GM19395 (cell line): ENCODE results near the gene MMRN2.
"Not testable (repeated sequence)": the region's sequence is repeated elsewhere in the genome, so short reads cannot be mapped to it uniquely, and the experiment has no call there.

ENCODE experiments used
- ATAC-seq: cut with Tn5 transposase; IDR thresholded peaks from one replicate; pipeline ENCODE4 v1.9.1; 2021; ENCODE audit warnings: mild to moderate bottlenecking, moderate library complexity; ENCODE audit not compliant: unreplicated experiment

MMRN2 gene

GRCh38 chr10:86956195-86956847, 1.1 kb downstream of the MMRN2 start:
- ATAC-seq = no peak

DNA sequence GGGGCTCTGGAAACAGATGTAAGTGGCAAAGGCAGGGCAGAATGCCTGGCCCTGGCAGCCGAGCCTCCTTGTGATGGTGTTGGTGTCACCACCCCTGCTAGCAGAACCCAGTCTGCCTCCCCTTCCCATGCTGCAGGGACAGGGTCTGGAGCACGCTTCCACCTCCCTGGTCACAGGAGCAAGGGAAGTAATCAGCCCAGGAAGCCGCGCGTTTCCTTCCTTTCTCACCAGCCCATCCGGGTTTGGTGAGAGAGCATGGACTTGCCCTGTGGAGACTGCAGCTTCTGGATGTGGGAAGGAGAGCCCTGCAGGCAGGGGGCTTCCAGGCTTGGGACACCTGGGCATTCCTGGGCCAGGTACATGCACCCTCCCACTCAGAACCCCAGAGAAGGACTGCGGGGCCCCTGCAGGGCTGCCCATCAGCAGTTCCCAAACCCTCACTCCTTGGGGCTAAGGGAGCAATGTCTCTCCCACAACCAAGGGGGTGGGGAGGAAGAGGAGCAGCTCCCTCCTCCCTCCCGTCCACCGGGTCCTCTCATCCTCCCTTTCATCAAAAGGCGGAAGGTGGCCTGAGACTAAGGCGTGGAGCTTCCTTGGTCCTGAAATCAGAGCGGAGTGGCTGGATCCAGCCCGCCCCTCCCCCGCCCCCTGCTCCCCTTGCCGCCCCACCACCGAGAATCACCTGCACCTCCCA, 1.8 kb downstream of the MMRN2 start:
- no peak for ATAC-seq

DNA sequence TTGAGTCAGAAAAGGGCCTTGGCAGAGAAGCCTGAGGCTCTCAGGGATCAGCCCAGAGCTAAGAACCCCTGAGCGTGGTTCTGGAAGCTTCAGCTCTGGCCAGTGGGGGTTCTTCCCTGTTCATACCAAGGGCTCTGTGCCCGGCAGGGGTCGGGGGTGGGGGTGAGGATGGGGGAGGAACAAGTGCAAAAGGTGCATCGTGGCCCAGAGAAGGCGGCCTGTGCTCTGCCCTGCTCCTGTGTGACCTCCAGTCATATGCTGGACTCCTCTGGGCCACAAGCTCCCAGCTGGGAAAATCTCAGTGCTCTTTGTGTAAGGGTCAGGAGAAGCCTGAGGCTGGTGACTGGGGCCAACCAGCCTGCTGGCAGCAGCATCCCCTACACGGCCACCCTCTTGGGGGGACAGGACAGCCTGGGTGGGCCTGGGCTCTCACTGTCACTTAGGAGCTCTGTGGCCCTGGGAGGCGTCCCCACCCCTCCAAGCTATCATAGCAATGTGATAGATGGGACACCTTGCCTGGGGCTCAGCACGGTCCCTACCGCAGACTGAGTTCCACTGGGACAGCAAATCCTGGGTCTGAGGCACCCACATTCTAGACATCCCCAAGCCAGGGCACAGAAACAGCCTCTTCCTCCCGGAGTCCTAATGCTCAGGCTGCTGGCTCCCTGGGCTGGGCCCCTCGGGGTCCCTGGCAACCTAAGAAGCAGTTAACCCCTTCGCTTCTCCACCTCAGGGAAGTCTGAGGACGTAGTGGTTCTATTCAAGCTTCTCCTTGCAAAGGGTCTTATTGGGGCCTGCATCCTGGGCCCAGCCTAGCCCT, 2.5 kb downstream of the MMRN2 start:
- no peak for ATAC-seq

DNA sequence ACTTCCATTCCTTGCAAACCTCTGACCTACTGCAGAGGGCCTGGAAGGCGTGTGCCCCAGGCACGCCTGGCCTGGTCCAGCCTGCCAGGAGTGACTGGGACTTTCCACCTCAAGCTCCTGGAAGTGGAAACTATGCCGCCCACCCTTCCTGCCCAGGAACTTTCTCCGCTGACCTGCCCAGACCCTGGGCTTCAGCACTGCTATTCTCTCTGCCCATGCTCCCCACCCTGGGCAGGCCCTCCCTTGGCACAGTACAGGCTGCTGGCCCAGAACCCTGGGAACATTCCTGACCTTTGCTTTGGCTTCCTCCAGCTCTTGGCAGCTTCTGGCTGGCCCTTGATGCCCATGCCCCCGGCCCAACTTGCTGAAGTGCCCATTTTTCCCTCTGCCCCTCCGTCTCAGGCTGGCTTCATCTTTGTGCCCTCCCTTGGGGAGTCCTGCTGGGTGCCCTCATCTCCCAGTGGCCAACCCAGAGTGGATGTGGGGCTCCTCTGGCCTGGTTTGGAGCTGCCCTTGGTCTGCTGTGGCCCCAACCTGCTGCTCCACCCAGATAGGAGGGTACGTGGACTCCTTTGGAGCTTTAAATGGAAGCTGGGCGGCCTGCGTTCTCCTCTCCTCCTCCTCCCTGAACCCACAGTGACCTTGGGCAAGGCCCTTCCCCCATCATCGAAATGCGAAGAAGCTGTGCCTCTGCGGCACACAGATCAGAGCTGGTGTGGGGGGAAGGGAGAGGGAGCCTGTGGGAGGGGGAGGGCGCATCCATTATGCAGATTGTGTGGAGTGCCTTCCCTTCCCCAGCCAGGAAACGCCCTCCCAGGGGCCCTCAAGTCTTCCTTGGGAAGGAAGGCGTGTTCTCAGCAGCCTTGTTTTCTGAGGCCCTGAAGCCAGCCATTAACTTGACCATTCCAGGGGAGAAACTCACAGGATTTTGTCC, 3.4 kb downstream of the MMRN2 start:
- ATAC-seq = no peak

DNA sequence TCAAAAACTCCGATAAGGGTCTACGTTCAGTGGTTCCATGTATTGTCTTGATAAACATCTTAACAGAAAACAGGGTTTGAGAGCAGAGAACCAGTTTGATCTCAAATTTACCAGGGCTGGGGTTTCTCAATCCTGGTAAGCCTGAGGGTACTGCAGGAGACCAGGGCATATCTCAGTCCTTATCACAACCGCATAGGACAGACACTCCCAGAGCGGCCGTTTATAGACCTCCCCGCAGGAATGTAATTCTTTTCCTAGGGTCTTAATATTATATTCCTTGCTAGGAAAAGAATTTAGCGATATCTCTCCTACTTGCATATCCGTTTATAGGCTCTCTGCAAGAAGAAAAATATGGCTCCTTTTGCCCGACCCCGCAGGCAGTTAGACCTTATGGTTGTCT, 4.7 kb downstream of the MMRN2 start:
- ATAC-seq = not testable (repeated sequence)

- ATAC-seq = no peak
These were observed 5.3 kb downstream of the MMRN2 start for GRCh38 chr10:86952106-86952505.

DNA sequence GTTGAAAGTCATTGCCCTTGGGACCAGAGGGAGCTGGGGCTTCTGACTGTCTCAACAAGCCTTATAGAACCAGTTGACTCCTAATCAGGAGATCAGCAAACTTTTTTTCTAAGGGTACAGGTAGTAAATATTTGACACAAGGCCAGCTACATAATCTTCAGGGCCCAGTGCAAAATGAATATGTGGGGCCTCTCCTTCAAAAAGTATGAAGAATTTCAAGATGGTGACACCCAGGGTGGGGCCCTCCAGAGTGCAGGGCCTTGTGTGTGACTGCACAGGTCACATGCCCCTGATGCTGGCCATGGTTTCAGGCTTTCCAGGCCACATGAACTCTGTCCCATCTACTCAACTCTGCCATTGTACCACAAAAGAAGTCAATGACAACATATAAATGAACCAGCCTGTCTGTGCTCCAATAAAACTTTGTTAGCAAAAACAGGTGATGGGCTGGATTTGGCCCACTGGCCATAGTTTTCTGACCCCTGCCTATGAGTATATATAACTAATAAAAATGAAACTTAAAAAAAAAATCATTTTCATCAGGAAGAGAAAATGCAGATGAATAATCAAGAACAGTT, 6.1 kb downstream of the MMRN2 start:
- ATAC-seq = no peak

DNA sequence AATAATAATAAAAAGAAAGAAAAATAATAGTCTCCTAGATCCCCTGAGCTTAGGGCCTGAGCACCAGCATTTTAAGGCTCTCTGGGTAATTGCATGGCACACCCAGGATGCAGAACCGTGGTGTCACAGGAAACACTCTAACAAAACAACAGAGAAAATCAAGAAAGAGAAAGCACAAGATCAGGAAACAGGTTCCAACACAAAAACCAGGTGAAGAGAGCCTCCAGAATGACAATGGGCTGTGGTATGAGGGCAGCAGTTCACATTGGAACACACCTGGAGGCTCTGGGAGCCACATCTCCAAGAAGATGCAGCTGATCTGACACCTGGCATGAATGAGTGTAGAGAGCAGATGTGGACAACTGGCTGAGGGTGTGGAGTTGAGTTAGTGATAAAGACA, 7.1 kb downstream of the MMRN2 start:
- no peak for ATAC-seq

DNA sequence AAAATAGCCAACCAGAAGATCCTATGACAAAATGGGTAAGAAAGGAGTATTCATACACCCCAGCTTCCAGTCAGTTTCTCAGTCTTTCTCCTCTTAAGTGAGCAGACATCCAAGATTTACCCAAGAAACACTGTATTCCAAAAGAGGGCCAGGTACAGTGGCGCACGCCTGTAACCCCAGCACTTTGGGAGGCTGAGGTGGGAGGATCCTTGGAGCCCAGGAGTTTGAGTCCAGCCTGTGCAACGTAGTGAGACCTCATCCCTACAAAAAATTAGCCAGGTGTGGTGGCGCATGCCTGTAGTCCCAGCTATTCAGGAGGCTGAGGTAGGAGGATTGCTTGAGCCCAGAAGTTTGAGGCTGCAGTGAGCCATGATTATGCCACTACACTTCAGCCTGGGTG, 9.6 kb downstream of the MMRN2 start:
- not testable (repeated sequence) for ATAC-seq

DNA sequence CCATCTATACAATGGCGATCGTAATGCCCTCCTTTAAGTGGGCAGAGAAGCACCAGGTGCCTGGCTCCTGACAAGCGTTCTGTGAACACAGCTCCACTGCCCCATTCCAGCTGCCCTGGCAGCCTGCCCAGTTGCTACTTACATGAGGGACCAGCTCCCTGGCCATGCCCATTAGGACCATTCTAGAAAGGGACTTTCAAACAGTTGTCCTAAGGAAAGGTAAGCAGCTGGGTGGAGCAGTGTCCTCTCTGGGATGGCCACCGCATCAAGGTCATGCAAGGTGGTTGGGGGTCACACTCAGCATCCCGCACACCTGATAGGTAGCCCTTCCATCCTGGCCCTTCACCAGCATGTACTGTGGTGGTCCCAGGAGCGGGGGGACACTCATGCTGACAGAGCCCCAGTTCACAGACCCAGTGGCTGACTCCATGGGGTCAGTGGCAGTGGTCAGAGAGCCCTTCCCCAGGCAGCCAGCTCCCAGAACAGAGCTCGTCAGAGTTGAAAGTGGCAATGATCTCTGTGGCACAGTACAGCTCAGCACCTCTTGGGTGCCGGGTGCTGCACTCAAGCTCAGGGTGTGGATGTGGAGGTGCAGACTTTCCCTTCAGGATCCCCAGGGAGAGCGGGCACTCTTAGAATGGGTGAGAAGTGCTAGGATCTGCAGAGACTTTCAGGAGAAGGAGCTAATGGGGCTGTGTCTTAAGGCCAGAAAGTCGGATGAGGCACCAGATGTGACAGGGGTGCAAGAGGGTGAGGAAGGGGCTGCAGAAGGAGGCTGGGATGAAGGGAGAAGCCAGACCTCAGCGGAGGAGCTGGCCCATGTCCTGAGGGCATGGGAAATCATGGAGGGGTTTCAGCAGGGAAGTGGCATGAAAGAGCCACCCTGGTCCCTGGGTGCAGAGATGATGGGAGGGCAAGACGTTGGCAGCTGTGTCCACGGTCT, 10.9 kb downstream of the MMRN2 start:
- no peak for ATAC-seq

- no peak for ATAC-seq
These were observed 11.8 kb downstream of the MMRN2 start for GRCh38 chr10:86945361-86946212.

DNA sequence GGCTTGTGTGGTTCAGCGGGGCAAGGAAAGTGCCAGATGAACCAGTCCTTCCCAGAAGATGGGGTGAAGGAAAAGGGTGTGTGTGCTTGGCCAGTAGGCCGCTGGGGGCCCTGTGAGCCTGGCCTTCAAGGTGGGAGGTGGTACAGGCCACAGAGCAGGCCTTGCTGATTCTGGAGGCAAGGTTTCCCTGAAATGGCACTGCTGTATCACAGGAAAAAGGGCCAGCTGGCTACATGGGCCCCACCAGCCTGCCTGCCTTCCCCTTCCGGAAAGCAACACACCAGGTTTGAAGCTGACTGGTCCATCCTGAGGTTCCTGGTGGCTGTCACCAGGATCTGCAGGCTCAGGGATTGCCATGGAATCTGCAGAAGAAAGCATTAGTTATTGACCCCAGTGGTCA, 12.5 kb downstream of the MMRN2 start:
- no peak for ATAC-seq

GRCh38 chr10:86944471-86944870, 12.9 kb downstream of the MMRN2 start:
- no peak for ATAC-seq

DNA sequence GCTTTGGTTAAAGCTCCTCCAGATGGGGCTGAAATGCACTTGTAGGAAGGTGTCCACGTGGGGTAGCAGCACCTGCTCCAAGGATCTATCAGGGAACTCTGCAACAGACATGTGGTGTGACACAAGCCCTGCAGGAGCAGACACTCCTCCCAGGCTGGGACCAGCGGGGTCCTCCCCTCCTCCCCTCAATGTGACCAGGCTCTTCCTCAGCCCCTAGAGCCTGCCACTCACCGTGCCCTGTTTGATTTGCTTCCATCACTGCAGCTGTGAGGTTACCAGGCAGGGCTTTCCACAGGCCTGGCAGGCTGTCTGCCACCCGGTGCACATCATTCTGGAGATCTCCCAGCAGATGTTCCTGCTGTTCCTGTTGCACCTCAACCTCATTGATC, 13.4 kb downstream of the MMRN2 start:
- ATAC-seq = no peak

- no peak for ATAC-seq
These were observed 13.9 kb downstream of the MMRN2 start for GRCh38 chr10:86943316-86944030.

DNA sequence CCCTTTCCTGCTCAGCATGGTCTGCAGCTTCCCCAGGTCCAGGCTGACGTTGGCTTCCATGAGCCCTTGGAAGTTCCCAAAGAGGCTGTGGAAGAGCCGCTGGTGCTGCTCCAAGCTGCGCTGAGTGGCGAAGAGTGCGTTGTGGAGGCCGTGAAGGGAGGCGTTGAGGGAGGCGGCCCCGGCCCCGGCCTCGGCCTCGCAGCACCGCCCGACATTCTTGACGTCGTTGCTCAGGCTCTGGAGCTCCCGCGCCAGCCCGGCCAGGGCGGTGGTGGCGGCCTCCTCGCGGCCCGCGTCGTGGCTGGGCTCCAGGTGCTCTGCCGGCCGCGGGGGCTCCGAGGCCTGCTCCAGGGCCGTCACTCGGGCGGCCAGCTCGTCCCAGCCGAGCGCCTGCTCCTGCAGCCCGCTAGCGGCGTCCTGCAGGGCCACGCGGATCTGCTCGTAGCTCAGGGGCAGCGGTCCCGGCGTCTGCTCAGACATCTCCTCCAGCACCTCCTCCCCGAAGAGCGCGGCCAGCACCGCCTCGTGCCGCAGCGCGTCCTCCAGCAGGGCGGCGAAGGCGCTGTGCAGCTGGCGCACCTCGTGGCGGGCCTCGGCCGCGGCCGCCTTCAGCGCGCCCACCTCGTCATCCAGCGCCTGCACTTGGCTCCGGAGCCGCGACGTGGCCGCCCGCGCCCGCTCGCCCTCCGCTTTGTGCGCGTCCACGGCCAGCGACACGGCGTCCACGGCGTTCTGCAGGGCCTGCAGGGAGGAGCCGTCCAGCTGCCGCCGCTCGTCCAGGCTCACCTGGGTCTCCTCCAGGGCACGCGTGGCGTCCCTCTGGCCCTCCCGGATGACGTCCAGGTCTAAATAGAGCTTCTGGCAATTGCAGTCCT, 14.7 kb downstream of the MMRN2 start:
- ATAC-seq = no peak

GRCh38 chr10:86941991-86942421, 15.4 kb downstream of the MMRN2 start:
- ATAC-seq = no peak
